ENCODE measurements around the gene FOXG1. TPM values are rescaled to one million over a fixed set of nuclear protein-coding genes. Genes with fewer than 3 reads are reported as not detected.

The FOXG1 gene
- total RNA-seq, 4 donors from 2014 or later, result 0.38 TPM; not detected in 3

DNA sequence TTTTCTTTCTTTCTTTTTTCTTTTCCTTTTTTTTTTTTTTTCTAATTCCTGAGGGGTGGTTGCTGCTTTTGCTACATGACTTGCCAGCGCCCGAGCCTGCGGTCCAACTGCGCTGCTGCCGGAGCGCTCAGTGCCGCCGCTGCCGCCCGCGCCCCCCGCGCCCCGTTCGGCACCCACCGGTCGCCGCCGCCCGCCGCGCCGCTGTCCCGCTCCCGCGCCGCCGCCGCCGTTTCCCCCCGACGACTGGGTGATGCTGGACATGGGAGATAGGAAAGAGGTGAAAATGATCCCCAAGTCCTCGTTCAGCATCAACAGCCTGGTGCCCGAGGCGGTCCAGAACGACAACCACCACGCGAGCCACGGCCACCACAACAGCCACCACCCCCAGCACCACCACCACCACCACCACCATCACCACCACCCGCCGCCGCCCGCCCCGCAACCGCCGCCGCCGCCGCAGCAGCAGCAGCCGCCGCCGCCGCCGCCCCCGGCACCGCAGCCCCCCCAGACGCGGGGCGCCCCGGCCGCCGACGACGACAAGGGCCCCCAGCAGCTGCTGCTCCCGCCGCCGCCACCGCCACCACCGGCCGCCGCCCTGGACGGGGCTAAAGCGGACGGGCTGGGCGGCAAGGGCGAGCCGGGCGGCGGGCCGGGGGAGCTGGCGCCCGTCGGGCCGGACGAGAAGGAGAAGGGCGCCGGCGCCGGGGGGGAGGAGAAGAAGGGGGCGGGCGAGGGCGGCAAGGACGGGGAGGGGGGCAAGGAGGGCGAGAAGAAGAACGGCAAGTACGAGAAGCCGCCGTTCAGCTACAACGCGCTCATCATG is 654 bp downstream of the FOXG1 start:
- TF ChIP-seq POLR2A (IDR thresholded peaks at IDR 0.05), result no peak
- TF ChIP-seq, protein P1, sequence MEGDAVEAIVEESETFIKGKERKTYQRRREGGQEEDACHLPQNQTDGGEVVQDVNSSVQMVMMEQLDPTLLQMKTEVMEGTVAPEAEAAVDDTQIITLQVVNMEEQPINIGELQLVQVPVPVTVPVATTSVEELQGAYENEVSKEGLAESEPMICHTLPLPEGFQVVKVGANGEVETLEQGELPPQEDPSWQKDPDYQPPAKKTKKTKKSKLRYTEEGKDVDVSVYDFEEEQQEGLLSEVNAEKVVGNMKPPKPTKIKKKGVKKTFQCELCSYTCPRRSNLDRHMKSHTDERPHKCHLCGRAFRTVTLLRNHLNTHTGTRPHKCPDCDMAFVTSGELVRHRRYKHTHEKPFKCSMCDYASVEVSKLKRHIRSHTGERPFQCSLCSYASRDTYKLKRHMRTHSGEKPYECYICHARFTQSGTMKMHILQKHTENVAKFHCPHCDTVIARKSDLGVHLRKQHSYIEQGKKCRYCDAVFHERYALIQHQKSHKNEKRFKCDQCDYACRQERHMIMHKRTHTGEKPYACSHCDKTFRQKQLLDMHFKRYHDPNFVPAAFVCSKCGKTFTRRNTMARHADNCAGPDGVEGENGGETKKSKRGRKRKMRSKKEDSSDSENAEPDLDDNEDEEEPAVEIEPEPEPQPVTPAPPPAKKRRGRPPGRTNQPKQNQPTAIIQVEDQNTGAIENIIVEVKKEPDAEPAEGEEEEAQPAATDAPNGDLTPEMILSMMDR (IDR thresholded peaks at IDR 0.05), result no peak
- peaks cover 0 to 11% (median 4%) of the 10 kb centered on the region in 3 donors for H3K9me3 ChIP-seq
- intact Hi-C loops (cut with DNase I), result no loop called here
- 9 to 23% methylated on average over 3 to 9 of the region's 100 CpGs for WGBS, 2 donors
- H3K4me1 ChIP-seq, result peaks cover 12 to 30% (median 17%) of the 10 kb centered on the region in 3 donors
- peaks cover 10 to 100% (median 29%) of the 10 kb centered on the region in 4 donors for H3K27me3 ChIP-seq
- H3K27ac ChIP-seq, result peak overlapping the region in 1 of 4 donors; percentile 62
- no peaks in the 10 kb centered on the region for H3K36me3 ChIP-seq
- DNase-seq, result no peak
- peak overlapping the region; percentile 18 to 60 (median 32) for H3K4me3 ChIP-seq

DNA sequence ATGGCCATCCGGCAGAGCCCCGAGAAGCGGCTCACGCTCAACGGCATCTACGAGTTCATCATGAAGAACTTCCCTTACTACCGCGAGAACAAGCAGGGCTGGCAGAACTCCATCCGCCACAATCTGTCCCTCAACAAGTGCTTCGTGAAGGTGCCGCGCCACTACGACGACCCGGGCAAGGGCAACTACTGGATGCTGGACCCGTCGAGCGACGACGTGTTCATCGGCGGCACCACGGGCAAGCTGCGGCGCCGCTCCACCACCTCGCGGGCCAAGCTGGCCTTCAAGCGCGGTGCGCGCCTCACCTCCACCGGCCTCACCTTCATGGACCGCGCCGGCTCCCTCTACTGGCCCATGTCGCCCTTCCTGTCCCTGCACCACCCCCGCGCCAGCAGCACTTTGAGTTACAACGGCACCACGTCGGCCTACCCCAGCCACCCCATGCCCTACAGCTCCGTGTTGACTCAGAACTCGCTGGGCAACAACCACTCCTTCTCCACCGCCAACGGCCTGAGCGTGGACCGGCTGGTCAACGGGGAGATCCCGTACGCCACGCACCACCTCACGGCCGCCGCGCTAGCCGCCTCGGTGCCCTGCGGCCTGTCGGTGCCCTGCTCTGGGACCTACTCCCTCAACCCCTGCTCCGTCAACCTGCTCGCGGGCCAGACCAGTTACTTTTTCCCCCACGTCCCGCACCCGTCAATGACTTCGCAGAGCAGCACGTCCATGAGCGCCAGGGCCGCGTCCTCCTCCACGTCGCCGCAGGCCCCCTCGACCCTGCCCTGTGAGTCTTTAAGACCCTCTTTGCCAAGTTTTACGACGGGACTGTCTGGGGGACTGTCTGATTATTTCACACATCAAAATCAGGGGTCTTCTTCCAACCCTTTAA is 1.5 kb downstream of the FOXG1 start:
- Histone ChIP-seq H3K27me3 (peaks cover 7 to 100% (median 31%) of the 10 kb centered on the region in 4 donors), H3K27ac (no peak overlapping the region), H3K4me1 (peaks cover 12 to 30% (median 17%) of the 10 kb centered on the region in 3 donors), H3K36me3 (no peaks in the 10 kb centered on the region), H3K4me3 (peak overlapping the region in 2 of 4 donors; percentile 41 to 44), H3K9me3 (peaks cover 0 to 11% (median 4%) of the 10 kb centered on the region in 3 donors)
- WGBS, 2 donors, result 28 to 51% methylated on average over 36 to 45 of the region's 77 CpGs
- TF ChIP-seq, protein P1 (IDR thresholded peaks at IDR 0.05), result no peak
- TF ChIP-seq POLR2A (IDR thresholded peaks at IDR 0.05), result no peak
- DNase-seq, result no peak
- intact Hi-C loops (cut with DNase I), result no loop called here

DNA sequence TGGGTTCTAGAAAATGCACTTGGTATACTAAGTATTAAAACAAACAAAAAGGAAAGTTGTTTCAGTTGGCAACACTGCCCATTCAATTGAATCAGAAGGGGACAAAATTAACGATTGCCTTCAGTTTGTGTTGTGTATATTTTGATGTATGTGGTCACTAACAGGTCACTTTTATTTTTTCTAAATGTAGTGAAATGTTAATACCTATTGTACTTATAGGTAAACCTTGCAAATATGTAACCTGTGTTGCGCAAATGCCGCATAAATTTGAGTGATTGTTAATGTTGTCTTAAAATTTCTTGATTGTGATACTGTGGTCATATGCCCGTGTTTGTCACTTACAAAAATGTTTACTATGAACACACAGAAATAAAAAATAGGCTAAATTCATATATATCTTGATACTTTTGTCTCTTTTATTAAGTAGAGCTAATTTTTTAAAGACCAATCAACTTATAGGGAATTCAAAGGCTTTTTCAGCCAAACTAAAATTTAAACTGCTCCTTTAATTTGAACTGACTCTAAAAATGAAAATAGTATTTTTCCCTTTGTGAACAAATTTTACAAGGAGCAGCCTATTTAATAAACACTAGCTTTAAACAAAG is 2.8 kb downstream of the FOXG1 start:
- Histone ChIP-seq H3K27me3 (peaks cover 7 to 100% (median 37%) of the 10 kb centered on the region in 4 donors), H3K4me3 (no peak overlapping the region), H3K4me1 (peaks cover 12 to 41% (median 17%) of the 10 kb centered on the region in 3 donors), H3K9me3 (peaks cover 0 to 11% (median 4%) of the 10 kb centered on the region in 3 donors), H3K27ac (no peak overlapping the region), H3K36me3 (no peaks in the 10 kb centered on the region)
- WGBS, 2 donors, result 33 to 41% methylated on average over 4 of the region's 4 CpGs
- no peak for TF ChIP-seq POLR2A (IDR thresholded peaks at IDR 0.05)
- TF ChIP-seq, protein P1 (IDR thresholded peaks at IDR 0.05), result no peak
- DNase-seq, result no peak
- intact Hi-C loops (cut with DNase I), result no loop called here

DNA sequence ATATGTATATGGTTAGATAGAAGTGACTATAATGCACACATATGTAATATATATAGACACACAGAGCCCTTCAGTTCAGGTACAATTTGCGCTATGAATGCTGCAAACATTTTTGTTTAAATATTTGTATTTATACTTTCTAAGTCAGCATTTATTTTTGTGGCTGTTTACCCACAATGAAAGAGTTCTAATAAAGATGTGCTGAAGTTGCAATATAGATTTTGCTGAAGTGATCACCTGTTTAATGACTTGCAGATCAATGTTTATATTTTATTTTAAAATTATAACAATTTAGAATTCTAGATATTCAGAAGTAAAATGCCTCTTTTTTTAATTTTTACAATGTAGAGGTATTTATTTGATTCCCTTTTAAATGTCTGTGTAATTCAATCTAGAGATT is 3.5 kb downstream of the FOXG1 start:
- Histone ChIP-seq H3K9me3 (peaks cover 0 to 11% (median 4%) of the 10 kb centered on the region in 3 donors), H3K4me3 (no peak overlapping the region), H3K27ac (no peak overlapping the region), H3K27me3 (peaks cover 7 to 100% (median 36%) of the 10 kb centered on the region in 4 donors), H3K4me1 (peaks cover 12 to 43% (median 17%) of the 10 kb centered on the region in 3 donors), H3K36me3 (no peaks in the 10 kb centered on the region)
- TF ChIP-seq, protein P1 (IDR thresholded peaks at IDR 0.05), result no peak
- TF ChIP-seq POLR2A (IDR thresholded peaks at IDR 0.05), result no peak
- DNase-seq, result no peak
- WGBS, 2 donors, result 42 to 46% methylated on average over 1 of the region's 1 CpG
- intact Hi-C loops (cut with DNase I), result no loop called here

All from esophagus squamous epithelium (tissue), 5 donors.